Left ventricle myocardium superior (tissue), 1 donor: ENCODE measurements around the gene NPAS2. TPM values are rescaled to one million over a fixed set of nuclear protein-coding genes. Genes with fewer than 3 reads are reported as not detected.

Experiments
- ATAC-seq: fragments of 200-7000 bp; cut with Tn5 transposase; one replicate; pipeline ENCODE4 v1.9.1; 2020; ENCODE audit warnings: mild to moderate bottlenecking, moderate library complexity
- DNase-seq: peaks from one replicate; pipeline ENCODE4 v3.0.0-alpha.2; 2020
- intact Hi-C: fragments of 100-400 bp; cut with micrococcal nuclease; formaldehyde crosslinking; loops from one replicate; pipeline ENCODE4 v1.11.0; 2022
- total RNA-seq: library from RNA; stranded (reverse); fragmentation: NEBNext Ultra II Directional; extraction: Animal tissue kit (Norgen Biotek cat#: 25700); gene quantifications from one replicate; pipeline ENCODE4 v1.2.1, GENCODE V29; 2021
- donor health status: DM: no; HTN: yes; CAD: no; lungs with severe emphysema.

The NPAS2 gene
- total RNA-seq, 1 donor from 2014 or later = 40.9 TPM

DNA sequence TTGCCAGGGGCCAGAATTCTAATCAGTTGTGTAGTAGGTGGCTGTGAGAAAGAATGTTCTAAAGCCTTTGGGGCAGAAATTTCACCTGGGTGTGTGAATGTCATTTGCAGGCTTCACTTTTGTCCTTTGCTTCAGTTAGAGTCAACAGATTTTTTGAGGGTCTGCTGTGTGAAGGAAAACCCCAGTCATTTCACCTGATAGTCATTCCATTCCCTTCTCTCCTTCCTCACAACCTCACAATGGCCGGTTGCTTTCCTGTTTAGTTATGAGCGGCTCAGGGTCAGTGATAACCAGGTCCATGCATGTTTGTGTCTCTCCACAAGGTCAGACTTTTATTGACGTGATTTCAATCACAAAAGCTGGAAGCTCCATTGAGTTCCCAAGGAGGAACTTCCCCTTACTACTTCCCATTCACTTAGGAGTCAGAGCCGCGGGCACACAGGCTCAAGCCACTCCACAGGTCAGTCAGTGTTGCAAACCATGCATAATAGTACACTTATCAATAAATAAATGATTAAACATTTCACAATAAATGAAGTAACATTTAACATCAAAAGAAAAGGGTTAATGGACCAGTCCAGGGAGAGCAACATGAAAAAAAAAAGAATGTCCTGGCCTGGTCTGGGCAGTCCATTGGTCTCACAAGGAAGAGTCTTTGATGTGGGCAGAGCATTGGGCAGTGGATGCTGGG, 74.3 kb downstream of the NPAS2 start:
- DNase-seq = no peak
- no peak for ATAC-seq
- intact Hi-C loops = no loop called here

DNA sequence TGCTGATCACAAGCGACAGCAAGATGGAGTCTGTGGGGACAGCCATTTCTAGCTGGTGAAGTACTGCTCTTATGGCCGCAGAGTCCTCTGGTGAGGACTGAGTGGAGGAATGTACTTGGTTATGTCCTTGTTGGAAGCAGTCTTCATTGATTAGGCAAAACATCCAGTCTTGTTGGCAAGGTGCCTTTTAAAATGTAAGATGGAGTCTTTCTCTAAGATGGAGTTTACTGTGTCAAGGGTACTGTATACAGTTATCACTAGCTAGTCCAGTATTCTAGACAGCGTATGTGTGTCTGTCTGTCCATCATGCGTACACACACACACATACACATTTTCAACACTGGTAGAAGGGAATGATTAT, 74.8 kb downstream of the NPAS2 start:
- ATAC-seq (no peak), DNase-seq (no peak)
- intact Hi-C loops = no loop called here

DNA sequence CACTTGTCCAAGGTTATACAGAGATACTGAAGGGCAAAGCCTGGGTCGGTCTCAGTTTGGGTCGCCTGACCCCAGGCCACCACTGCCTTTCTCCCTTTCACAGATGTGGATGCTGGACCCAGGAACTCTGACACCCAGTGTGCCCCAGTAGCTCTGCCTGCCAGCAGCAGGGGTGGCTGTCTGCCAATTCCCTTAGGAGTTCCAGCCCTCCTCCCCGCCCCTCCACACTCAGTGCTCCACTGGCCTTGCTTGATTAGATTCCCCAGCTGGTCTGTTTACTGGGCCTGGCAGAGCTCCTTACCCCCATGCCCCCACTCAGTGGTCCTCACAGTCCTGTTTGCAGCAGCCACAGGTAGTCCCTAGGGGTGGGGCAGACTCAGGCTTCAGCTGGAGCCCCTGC, 75.5 kb downstream of the NPAS2 start:
- DNase-seq (peak; percentile 82), ATAC-seq (peak; percentile 80)
- intact Hi-C loops = no loop called here

DNA sequence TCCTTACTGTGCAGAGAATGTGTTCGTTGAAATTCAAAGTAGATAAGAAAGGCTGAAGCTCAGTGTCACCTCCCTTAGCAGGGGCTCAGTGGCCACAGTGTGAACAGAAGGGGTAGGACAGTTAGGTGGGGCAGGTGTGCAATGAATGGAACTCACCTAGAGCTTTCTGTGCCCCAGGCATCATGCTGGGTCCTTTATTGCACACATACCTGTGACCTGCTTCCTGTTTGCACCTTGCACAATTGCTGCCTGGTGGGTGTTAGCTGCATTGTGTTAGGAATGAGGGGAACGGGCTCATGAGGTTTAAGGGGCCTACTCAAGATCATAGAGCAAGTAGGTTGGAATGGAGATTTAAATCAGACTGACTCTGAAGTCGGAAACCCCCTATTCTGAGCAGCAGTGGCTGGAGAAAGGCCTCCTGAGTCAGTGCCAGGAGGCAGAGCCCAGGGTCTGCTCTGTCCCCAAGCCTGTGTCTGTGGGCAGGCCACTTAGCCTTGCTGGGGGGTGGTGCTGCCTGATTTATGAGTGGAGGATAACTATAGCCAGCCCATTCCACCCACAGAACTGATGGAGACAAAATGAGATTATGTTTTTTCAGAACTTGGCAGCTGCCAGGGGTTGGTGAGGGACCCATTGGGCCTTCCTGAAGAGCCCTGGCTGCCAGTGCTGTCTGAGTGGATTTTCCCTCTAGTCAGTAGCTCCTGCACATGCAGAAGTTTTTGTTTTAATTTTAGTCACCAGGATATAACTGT, 76.2 kb downstream of the NPAS2 start:
- peak; percentile 45 for DNase-seq
- peak; percentile 65 for ATAC-seq

DNA sequence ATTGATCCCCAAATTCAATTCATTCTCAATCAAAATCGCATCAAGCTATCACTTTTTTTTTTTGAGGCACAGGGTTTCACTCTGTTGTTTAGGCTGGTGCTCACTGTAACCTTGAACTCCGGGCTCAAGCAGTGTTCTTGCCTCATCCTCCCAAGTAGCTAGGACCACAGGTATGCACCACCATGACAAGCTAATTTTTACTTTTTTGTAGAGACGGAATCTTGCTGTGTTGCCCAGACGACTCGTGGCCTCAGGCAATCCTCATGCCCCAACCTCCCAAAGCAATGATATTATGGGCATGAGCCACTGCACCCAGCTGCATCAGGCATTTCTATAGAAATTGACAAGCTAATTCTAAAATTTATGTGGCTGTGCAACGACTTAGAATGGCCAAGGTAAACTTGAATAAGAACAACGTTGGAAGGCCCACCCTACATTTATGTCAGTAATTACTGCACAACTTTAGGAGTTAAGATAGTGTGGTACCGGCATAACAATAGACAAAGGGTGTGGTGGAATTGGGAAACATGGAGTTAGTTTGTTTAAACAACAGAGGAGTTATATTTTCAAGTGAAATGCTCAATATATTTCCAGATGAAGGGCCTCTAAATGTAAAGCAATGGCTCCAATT, 78.2 kb downstream of the NPAS2 start:
- DNase-seq (no peak), ATAC-seq (no peak)
- intact Hi-C loops = no loop called here

More for the DNA sequence above, 76.2 kb downstream of the NPAS2 start:
- intact Hi-C loops = no loop called here

DNA sequence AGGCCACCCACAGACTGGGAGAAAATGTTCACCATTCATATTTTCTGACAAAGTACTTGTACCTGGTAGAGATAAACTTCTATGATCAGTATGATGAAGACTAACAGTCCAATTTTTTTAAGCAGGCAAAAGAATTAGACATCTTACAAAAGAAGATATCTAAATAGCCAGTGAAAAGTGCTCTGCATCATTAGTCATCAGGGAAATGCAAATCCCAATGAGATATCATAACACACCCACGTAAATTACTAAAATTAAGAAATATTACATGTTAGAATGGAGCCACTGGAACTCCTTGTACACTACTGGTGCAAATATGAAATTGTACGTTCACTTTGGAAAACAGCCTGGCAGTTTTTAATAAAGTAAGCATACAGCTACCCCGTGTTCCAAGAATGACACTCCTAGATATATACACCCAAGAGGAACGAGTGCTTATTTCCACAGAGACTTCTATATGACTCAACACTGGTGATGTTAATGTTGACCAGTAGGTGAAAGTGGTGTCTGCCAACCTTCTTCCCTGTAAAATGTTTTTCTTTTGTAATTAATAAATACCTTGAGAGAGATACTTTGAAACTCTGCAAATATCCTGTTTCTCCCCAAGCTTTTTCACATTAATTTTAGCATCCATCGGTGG, 80.3 kb downstream of the NPAS2 start:
- no peak for ATAC-seq
- no peak for DNase-seq
- intact Hi-C loops = no loop called here

DNA sequence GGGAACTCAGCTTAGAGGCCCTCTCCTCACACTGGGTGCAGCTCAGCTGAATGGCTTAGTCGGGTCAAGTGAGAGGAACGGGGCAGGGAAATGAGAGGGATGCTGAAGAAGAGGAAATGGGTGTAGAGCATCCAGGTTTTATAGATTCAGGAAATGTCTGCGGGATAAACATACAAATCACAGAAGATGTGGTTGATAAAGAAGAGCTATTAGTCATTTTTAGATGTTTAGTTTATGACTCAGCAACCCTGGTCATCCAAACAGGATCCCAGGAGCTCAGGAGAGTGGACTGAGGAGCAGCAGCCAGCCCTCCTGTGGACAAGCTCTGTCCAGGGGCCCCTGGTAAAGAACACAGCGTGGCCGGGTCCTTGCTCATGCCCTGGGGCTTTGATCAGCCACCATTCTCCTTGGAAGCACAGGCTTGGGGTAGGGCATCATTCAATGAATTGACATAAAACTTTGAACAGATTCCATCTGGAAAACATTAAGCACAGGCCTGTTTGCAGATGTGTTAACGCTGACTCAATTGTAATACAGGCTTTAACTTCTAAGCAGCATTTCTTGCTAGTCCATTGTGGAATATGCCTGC, 83.0 kb downstream of the NPAS2 start:
- DNase-seq = no peak
- intact Hi-C loops = no loop called here
- ATAC-seq = no peak

DNA sequence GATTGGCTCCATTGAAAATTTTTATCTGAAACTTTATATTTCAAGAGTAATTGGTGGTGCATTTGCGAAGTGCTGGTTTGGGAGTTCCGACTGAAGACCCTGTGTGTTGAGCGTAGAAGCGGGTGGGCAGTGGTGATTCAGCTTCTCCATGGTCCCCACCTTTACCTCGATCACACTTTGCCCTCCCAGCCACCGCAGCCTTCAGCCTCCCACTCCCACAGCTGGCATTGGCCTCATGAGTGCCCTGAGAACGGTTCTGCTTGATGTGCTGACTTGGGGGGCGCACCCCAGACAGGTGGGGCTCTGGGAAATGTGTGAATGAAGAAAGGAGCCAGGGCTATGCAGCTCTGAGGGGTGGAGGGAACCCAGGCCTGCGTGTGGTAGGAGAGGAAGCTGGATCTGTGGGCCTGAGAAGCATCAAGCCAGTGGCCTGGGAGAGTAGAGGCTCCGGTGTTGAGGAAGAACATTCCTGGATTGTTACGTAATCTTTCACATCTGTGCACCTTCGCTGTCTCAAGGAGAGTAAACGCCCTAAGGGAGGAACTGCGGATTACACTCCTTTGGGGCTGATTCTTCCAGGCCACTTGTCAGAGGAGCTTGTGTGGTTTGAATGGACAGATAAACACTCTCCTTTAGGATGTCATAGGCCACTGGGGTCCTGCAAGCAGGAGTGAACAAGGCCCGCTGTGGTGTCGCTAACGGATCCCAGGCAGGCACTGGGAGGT, 83.8 kb downstream of the NPAS2 start:
- ATAC-seq = no peak
- intact Hi-C loops = no loop called here

DNA sequence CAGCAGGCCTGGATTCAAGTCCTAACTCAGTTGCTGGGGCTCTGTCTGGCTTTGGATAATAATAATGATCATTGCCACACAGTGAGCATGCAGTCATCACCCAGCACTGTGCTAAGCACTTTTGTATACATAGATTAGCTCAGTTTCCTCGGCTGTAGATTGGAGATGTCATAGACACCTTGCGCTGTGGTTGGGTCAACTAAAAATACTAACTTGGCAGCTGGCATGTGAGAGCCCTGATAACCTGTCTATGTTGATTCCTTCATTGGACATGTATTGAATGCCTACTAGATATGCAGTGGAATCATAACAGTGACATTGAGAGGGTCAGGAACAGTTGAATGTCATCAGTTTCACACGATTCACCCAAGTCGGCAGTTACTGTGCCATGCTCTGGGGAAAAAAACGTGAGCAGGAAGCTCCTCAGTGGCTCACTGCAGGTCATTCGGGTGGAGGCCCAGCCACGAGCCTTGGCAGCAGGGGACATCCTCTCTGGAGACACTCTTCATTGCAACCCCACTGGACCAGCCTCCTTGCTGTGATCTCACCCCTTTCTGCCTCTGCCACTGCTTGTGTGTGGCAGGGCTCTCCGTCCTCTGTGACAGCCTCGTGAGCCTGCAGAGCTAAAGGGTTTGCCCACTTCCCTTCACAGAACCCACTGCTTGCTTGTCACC, 85.3 kb downstream of the NPAS2 start:
- ATAC-seq (peak; percentile 88), DNase-seq (peak; percentile 55)
- intact Hi-C loops = no loop called here

More for the DNA sequence above, 83.8 kb downstream of the NPAS2 start:
- no peak for DNase-seq

DNA sequence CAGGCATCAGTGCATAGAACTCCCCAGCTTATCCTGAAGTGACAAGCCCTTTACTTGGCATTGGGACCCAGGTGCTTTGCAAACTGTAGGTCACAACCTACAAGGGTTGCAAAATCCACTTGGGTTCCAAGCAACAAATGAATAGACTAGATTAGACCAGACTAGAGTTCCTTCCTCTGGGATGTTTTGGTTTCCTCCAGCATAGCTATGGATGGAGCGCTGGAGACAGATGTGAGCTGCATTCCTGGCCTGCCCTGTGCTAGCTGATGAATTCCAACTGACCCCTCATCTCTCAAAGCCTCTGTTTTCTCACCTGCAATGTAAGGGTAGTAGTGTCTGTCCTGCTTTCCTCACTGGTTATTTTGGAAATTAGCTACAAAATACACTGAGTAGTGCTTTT, 86.2 kb downstream of the NPAS2 start:
- ATAC-seq = no peak
- intact Hi-C loops = no loop called here
- no peak for DNase-seq

DNA sequence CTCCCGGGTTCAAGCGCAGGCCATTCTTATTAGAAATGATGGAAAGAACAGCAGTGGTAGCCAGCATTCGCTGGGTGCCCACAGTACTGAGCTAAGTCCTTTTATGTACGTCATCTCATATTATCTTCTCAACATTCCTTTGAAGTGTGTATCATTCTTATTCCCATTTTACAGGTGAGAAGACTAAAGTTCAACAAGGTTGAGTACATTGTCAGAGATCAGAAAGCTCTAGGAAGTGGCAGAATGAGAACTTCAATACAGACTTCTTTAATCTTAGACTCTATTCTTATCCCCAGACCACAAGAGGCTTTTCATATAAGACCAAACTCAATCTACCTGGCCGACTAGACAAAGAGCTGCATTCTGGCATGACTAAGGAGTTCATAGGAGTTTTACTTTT, 86.7 kb downstream of the NPAS2 start:
- ATAC-seq = no peak
- no peak for DNase-seq
- intact Hi-C loops = no loop called here

DNA sequence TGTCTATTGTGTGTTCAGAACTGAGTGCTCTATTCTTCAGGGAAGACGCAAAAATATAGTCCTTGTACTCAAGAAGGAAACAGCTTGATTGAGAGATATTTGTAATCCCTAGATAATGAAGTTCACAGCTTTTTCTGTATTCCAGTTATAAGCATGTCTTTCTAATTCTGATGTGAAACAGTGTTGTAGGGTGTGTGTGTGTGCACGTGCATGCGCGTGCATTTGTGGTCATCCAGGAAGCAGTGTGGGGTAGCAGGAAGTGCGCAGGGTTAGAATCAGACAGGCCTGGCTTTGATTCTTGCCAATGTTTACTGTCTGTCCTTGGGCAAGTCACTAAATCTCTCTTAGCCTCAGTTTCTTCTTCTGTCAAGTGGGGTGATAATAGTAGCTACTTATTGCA, 87.9 kb downstream of the NPAS2 start:
- ATAC-seq (no peak), DNase-seq (no peak)
- intact Hi-C loops = no loop called here

DNA sequence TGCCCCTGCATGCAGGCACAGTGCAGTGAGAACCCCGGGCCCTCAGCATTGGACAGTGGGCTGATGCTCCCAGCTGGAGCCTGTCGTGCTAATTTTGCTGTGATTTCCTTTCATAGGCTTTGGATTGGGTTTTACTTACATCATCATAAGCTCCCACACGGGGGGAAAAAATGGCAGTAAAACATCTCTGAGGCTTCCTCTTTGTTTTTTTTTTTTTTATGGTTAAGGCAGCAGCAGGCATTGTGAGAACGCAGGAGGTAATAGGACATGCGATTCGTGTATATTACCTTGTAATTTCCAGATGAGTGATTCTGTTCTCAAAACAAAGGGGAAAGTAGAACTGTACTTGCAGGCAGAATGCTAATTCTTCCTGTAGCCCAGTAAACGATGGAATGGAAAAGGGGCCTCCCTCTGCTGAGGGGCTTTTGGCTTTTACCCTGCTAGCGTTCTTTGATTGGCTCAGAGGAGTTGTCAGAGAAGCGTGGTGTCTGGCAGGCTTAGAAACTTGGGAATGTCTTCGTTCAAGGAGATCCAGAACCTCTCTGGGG, 89.7 kb downstream of the NPAS2 start:
- intact Hi-C loops = no loop called here
- no peak for DNase-seq
- no peak for ATAC-seq

DNA sequence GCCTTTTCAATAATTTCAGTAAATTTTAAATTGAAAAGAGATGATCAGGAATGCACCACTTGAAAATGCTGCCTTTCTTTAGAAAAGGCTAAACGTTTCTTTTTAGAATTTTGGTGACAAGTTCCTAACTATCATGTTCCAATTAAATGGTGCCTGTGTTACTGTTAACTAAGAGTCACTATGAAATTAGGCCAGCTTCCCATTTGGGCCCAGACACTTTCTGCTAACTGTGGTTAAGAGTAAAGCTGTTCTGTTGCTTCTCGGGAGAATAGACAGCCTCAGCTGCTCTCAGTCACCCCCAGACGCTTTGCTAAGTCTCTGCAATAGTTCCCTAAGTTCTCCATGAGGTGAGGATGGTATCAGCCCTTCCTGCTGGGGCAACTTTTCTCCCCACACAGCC, 90.2 kb downstream of the NPAS2 start:
- ATAC-seq (no peak), DNase-seq (no peak)
- intact Hi-C loops = no loop called here

DNA sequence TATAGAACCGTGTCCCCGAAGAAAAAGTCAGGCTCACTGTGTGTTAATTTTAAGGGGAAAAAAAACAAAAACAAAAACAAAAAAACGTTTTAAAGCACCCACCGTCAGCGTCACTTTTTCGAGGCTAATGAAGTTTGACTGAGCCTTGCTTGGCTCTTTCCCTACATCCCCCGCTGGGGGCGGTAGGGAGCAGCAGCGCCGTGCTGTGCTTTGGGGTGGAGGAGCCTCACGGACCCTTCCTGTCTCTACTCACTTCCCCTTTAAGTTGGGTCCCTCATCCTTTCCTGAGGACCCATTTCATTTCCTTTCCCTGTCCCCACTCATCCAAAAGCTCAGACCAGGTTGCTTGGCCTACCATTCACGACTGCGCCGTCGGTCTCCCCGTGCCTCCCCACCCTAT, 99.4 kb downstream of the NPAS2 start:
- DNase-seq = no peak
- intact Hi-C loops = no loop called here
- ATAC-seq = no peak

DNA sequence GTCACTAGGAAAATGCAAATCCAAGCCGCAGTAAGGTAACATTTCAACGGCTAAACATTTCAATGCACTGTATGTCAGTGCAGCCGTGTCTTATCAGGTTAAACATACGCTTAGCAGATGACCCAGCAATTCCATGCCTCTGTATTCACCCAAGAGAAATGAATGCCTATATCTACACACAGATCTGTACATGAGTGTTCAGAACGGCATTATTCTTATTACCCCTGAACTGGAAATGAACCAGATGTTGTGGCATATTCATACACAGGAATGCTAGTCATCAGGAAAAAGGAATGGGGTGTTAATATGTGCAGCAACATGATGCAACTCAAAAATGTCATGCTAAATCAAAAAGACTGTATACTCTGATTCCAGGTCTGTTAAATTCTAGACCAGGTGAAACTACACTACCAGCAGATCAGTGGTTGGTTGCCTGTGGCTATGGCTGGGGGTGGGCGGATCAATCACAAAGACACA, 101.8 kb downstream of the NPAS2 start:
- DNase-seq (no peak), ATAC-seq (no peak)
- intact Hi-C loops = no loop called here

DNA sequence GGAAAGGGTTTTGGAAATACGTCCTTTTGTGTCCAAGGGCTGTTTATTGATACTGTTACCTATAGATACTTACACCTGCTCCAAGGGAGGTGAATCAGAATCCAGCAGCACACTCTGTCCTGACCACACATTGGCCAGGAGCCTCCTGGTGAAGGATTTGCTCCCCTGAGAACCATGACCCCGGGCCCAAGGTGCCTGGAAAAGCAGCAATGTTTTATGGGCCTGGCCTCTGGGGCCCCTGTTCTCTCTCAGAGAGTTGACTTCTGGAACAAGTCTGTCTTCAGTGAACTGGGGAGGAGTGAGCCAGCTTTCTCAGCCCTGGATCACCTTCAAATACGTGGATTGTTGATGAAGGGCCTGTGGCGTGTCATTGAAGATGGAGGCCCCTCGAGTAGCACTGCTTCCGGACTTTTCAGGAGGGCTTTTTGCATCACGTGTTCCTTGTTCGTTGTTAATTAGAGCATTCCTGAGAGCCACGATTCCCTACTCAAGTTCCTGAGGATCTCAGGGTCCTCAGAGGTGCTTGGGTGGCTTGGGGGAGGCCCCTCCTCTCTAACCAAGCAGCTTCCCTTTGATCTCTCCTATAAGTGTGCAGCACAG, 103.6 kb downstream of the NPAS2 start:
- intact Hi-C loops = no loop called here
- ATAC-seq = no peak
- DNase-seq = no peak

DNA sequence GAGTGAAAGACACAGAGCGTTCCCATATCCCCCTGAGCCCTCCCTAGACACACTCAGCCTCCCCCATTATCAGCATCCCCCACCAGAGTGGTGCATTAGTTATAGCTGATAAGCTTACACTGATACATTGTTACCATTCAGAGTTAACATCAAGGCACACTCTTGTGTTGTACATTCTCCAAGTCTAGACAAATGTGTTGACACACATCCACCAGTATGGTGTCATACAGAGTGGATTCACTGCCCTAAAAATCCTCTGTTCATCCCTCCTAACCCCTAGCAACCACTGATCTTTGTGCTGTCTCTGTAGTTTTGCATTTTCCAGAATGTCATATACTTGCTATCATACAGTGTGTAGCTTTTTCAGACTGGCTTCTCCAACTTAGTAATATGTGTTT, 104.2 kb downstream of the NPAS2 start:
- peak; percentile 30 for ATAC-seq
- DNase-seq = no peak
- intact Hi-C loops = no loop called here
